NB4 (cell line): Measurements from ENCODE around the gene SPDYE2.
"Not testable (repeated sequence)": the region's sequence is repeated elsewhere in the genome, so short reads cannot be mapped to it uniquely, and the experiment has no call there.

Experiments
- MYC ChIP-seq: IDR thresholded peaks from 2 replicates; pipeline ENCODE4 v1.6.1; 2011; ENCODE audit warnings: low read depth, low read length
- POLR2A ChIP-seq: IDR thresholded peaks from 2 replicates; pipeline ENCODE4 v1.6.1; 2011; ENCODE audit warnings: mild to moderate bottlenecking; ENCODE audit not compliant: insufficient read length; ENCODE audit errors: extremely low read depth
- TF ChIP-seq, protein P1 (sequence below): IDR thresholded peaks from one replicate; pipeline ENCODE4 v1.5.1; 2012; ENCODE audit warnings: low read depth, low read length
- TF ChIP-seq, protein P2 (sequence below): IDR thresholded peaks from 2 replicates; pipeline ENCODE4 v1.6.1; 2011; ENCODE audit warnings: low read depth, low read length

DNA sequence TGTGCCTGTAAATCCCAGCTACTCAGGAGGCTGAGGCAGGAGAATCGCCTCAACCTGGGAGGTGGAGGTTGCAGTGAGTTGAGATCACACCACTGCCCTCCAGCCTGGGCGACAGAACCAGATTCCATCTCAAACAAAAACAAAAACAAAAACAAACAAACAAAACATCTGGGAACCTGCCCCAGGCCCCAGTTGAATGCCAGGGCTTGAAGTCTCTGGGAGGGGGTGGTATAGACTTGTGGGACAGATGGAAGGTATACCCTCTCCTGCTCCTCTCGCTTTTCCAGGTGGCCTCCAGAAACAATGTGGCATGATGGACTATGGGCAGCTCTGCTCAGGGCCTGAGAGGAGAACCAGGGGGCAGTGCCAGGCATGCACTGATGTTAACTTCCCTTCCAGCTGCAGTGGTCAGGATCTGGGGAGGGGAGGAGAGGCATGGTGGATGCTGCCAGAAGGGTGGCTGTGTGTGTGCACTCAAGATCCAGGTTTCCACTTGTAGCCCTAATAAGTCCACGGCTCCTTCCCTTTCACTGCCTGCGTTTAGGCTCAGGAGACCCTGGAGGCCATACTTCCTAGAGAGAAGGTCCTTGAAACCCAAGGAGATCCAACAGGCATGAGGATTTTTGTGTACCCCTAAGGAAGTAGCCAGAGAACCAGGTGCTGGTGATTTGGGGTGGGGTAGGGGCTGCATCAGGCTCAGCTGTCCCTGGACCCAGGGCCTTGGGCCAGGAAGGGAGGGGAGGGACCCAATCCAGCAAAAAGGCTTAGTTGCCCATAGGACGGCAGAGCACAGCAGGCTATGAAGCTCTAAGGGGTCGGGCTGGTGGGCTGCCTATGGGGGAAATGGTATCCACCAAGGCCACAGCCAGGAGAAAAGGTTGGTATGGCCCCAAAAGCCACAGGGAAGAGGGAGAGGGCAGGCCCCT lies 26.6 kb downstream of the SPDYE2 start:
- TF ChIP-seq, protein P1, sequence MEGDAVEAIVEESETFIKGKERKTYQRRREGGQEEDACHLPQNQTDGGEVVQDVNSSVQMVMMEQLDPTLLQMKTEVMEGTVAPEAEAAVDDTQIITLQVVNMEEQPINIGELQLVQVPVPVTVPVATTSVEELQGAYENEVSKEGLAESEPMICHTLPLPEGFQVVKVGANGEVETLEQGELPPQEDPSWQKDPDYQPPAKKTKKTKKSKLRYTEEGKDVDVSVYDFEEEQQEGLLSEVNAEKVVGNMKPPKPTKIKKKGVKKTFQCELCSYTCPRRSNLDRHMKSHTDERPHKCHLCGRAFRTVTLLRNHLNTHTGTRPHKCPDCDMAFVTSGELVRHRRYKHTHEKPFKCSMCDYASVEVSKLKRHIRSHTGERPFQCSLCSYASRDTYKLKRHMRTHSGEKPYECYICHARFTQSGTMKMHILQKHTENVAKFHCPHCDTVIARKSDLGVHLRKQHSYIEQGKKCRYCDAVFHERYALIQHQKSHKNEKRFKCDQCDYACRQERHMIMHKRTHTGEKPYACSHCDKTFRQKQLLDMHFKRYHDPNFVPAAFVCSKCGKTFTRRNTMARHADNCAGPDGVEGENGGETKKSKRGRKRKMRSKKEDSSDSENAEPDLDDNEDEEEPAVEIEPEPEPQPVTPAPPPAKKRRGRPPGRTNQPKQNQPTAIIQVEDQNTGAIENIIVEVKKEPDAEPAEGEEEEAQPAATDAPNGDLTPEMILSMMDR, result not testable (repeated sequence)
- TF ChIP-seq POLR2A, MYC: not testable (repeated sequence)
- TF ChIP-seq, protein P2, sequence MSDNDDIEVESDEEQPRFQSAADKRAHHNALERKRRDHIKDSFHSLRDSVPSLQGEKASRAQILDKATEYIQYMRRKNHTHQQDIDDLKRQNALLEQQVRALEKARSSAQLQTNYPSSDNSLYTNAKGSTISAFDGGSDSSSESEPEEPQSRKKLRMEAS, result not testable (repeated sequence)
